ENCODE measurements around the gene KPNA2.
"Not testable (repeated sequence)": the region's sequence is repeated elsewhere in the genome, so short reads cannot be mapped to it uniquely, and the experiment has no call there.

KPNA2 gene

DNA sequence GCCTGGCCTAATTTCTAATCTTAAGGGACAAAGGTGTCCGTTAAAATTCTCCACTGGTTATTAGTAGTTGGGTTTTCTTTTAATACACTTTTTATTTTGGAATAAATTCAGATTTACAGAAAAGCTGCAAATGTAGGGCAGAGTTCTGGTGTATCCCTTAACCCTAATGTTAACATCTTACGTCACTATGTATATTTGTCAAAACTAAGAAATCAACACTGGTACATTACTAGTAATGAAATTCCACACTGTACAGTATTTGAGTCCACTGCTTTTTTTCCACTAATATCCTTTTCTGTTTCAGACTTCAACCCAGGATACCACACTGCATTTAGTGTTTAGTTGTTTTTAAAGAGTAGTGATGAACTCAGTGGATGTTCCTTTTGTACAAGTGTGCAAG is 18.7 kb upstream of the KPNA2 start:
- H4K20me1 ChIP-seq (ENCODE audit: insufficient read depth, low read length, poor library complexity, severe bottlenecking), result no peaks in the 10 kb centered on the region
- H2AFZ ChIP-seq (ENCODE audit: low read length), result no peak overlapping the region
- no peaks in the 10 kb centered on the region for H3K36me3 ChIP-seq (ENCODE audit: insufficient read depth, low read length)
- no peaks in the 10 kb centered on the region for H3K9me2 ChIP-seq (replicated peaks; ENCODE audit: low read depth, low read length)
- no peaks in the 10 kb centered on the region for H3K9me3 ChIP-seq (ENCODE audit: insufficient read depth, low read depth, low read length)
- H3K27me3 ChIP-seq (ENCODE audit: insufficient read depth, low read length, poor library complexity, severe bottlenecking), result no peaks in the 10 kb centered on the region
- no peak overlapping the region for H3K4me3 ChIP-seq (ENCODE audit: low read length, poor library complexity, severe bottlenecking)
- H3K9ac ChIP-seq (ENCODE audit: low read depth, low read length, poor library complexity, severe bottlenecking), result no peak overlapping the region
- H3K4me1 ChIP-seq (ENCODE audit: insufficient read depth, low read length, poor library complexity, severe bottlenecking), result peaks cover 13% of the 10 kb centered on the region
- no peak overlapping the region for H3K4me2 ChIP-seq (ENCODE audit: low read depth, low read length, poor library complexity, severe bottlenecking)
- no peaks in the 10 kb centered on the region for H3K79me2 ChIP-seq (ENCODE audit: insufficient read depth, low read length)
- TF ChIP-seq EZH2phosphoT487 (IDR thresholded peaks at IDR 0.05; ENCODE audit: borderline replicate concordance), result no peak
- no peak for TF ChIP-seq CTCF (conservative IDR thresholded peaks at IDR 0.05; ENCODE audit: low read length)
- H3F3A ChIP-seq (ENCODE audit: low read depth), result no peaks in the 10 kb centered on the region

DNA sequence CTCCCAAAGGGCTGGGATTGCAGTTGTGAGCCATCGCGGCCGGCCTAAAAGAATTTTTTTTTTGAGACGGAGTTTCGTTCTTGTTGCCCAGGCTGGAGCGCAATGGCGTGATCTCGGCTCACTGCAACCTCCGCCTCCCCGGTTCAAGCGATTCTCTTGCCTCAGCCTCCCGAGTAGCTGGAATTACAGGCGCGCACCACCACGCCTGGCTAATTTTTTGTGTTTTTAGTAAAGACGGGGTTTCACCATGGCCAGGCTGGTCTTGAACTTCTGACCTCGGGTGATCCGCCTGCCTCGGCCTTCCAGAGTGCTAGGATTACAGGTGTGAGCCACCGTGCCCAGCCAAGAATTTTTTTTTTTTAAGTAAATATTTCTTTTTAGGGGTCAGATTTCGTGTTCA is 17.0 kb upstream of the KPNA2 start:
- H3K4me1 ChIP-seq (ENCODE audit: insufficient read depth, low read length, poor library complexity, severe bottlenecking), result peaks cover 13% of the 10 kb centered on the region
- H3K4me2 ChIP-seq (ENCODE audit: low read depth, low read length, poor library complexity, severe bottlenecking); H3K4me3 ChIP-seq (ENCODE audit: low read length, poor library complexity, severe bottlenecking); H2AFZ ChIP-seq (ENCODE audit: low read length); H3K36me3 ChIP-seq (ENCODE audit: insufficient read depth, low read length); H3K79me2 ChIP-seq (ENCODE audit: insufficient read depth, low read length); H3K27me3 ChIP-seq (ENCODE audit: insufficient read depth, low read length, poor library complexity, severe bottlenecking); H3K9me3 ChIP-seq (ENCODE audit: insufficient read depth, low read depth, low read length); H3K9ac ChIP-seq (ENCODE audit: low read depth, low read length, poor library complexity, severe bottlenecking); H3F3A ChIP-seq (ENCODE audit: low read depth); H3K9me2 ChIP-seq (replicated peaks; ENCODE audit: low read depth, low read length); H4K20me1 ChIP-seq (ENCODE audit: insufficient read depth, low read length, poor library complexity, severe bottlenecking): not testable (repeated sequence)

- Histone ChIP-seq H4K20me1 (ENCODE audit: insufficient read depth, low read length, poor library complexity, severe bottlenecking) (no peaks in the 10 kb centered on the region), H3K9ac (ENCODE audit: low read depth, low read length, poor library complexity, severe bottlenecking) (peak overlapping the region; percentile 96), H3K27me3 (ENCODE audit: insufficient read depth, low read length, poor library complexity, severe bottlenecking) (no peaks in the 10 kb centered on the region), H3F3A (ENCODE audit: low read depth) (no peaks in the 10 kb centered on the region), H3K4me3 (ENCODE audit: low read length, poor library complexity, severe bottlenecking) (peak overlapping the region; percentile 96), H3K36me3 (ENCODE audit: insufficient read depth, low read length) (no peaks in the 10 kb centered on the region), H3K79me2 (ENCODE audit: insufficient read depth, low read length) (no peaks in the 10 kb centered on the region), H3K9me3 (ENCODE audit: insufficient read depth, low read depth, low read length) (no peaks in the 10 kb centered on the region), H3K4me1 (ENCODE audit: insufficient read depth, low read length, poor library complexity, severe bottlenecking) (peaks cover 13% of the 10 kb centered on the region), H3K9me2 (replicated peaks; ENCODE audit: low read depth, low read length) (no peaks in the 10 kb centered on the region), H2AFZ (ENCODE audit: low read length) (peak overlapping the region; percentile 2; the same call in 1 of the 2 replicates), H3K4me2 (ENCODE audit: low read depth, low read length, poor library complexity, severe bottlenecking) (peak overlapping the region; percentile 95)
- TF ChIP-seq EZH2phosphoT487 (IDR thresholded peaks at IDR 0.05; ENCODE audit: borderline replicate concordance) (no peak), CTCF (conservative IDR thresholded peaks at IDR 0.05; ENCODE audit: low read length) (no peak)
These were observed 16.2 kb upstream of the KPNA2 start for GRCh38 chr17:68019336-68019674.

DNA sequence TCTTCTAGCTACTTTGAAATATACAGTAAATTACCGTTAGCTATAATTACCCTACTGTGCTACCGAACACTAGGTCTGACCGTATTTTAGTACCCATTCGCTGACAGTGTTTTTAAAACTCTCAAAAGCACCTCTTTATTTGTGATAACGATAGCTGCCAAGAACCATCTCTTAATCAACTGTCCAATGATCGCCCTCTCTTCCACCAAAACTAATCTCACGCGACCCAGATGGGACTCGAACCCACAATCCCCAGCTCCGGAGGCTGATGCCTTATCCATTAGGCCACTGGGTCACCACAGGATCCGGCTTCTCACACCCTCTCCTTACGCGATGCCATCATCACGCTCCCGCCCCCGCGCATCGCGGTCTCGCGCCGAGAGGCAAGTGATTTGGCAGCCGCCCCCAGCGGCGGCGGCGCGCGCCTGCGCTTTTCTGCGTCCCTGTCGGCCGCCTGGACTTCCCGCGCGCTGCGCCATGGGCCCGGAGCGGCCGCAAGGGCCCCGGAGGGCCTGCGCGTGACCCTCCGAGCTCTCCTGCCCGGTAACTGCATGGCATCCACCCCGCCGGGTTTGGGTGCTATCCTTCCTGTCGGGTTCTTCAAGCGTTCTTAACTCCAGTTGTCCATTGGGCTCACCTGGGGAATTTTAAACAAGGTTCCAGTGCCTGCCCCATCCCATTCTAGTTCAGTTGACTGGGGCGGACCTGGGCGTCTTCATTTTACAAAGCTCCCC is 15.7 kb upstream of the KPNA2 start:
- Histone ChIP-seq H3K4me1 (ENCODE audit: insufficient read depth, low read length, poor library complexity, severe bottlenecking) (peaks cover 13% of the 10 kb centered on the region), H3K4me2 (ENCODE audit: low read depth, low read length, poor library complexity, severe bottlenecking) (peak overlapping the region; percentile 95), H3K9me3 (ENCODE audit: insufficient read depth, low read depth, low read length) (no peaks in the 10 kb centered on the region), H2AFZ (ENCODE audit: low read length) (peak overlapping the region; percentile 95), H3K36me3 (ENCODE audit: insufficient read depth, low read length) (no peaks in the 10 kb centered on the region), H3K27me3 (ENCODE audit: insufficient read depth, low read length, poor library complexity, severe bottlenecking) (no peaks in the 10 kb centered on the region), H3K4me3 (ENCODE audit: low read length, poor library complexity, severe bottlenecking) (peak overlapping the region; percentile 96), H4K20me1 (ENCODE audit: insufficient read depth, low read length, poor library complexity, severe bottlenecking) (no peaks in the 10 kb centered on the region), H3K9me2 (replicated peaks; ENCODE audit: low read depth, low read length) (no peaks in the 10 kb centered on the region), H3K79me2 (ENCODE audit: insufficient read depth, low read length) (no peaks in the 10 kb centered on the region), H3F3A (ENCODE audit: low read depth) (no peaks in the 10 kb centered on the region), H3K9ac (ENCODE audit: low read depth, low read length, poor library complexity, severe bottlenecking) (peak overlapping the region; percentile 96)
- TF ChIP-seq CTCF (conservative IDR thresholded peaks at IDR 0.05; ENCODE audit: low read length) (peak; percentile 32), EZH2phosphoT487 (IDR thresholded peaks at IDR 0.05; ENCODE audit: borderline replicate concordance) (no peak)

All from Loucy (cell line).